WTC11 (cell line): ENCODE measurements around the gene NEURL4. TPM values are rescaled to one million over a fixed set of nuclear protein-coding genes. Genes with fewer than 3 reads are reported as not detected.

ENCODE experiments used
- ATAC-seq: fragments of 200-7000 bp; cut with Tn5 transposase; 2 replicates; pipeline ENCODE4 v1.10.0; 2021; ENCODE audit warnings: mild to moderate bottlenecking, moderate library complexity
- CTCF ChIA-PET: fragments of 300-600 bp; sonication (Branson Sonifier 250); formaldehyde crosslinking; loops from one replicate; lab custom pipeline; 2021; ENCODE audit warnings: antibody characterized with exemption; lab: Charles Lee
- POLR2A ChIA-PET: fragments of 350-600 bp; sonication (Branson Sonifier 250); formaldehyde crosslinking; loops from one replicate; lab custom pipeline; 2021; ENCODE audit warnings: antibody characterized with exemption; lab: Charles Lee
- DNase-seq: peaks from one replicate; pipeline ENCODE4 v3.0.0; 2021; ENCODE audit warnings: low spot score
- H3K27ac Mint-ChIP-seq: 2 replicates; pipeline ENCODE4 v1.8.0; 2021; ENCODE audit warnings: mixed read lengths
- H3K27me3 Mint-ChIP-seq: 2 replicates; pipeline ENCODE4 v1.8.0; 2021; ENCODE audit warnings: low read depth, mild to moderate bottlenecking, moderate library complexity, mixed read lengths
- H3K36me3 Mint-ChIP-seq: 2 replicates; pipeline ENCODE4 v1.8.0; 2021; ENCODE audit warnings: mixed read lengths
- H3K4me1 Mint-ChIP-seq: 2 replicates; pipeline ENCODE4 v1.8.0; 2022; ENCODE audit warnings: mixed read lengths
- H3K4me3 Mint-ChIP-seq: 2 replicates; pipeline ENCODE4 v1.8.0; 2021; ENCODE audit warnings: mild to moderate bottlenecking, moderate library complexity, mixed read lengths
- H3K9me3 Mint-ChIP-seq: 2 replicates; pipeline ENCODE4 v1.8.0; 2021; ENCODE audit warnings: mixed read lengths
- ATF1 ChIP-seq: sonication (generic); formaldehyde crosslinking; IDR thresholded peaks from 2 replicates; pipeline ENCODE4 v1.8.1; 2023; ENCODE audit warnings: mild to moderate bottlenecking, moderate library complexity, missing genetic modification reagents
- EMX1 ChIP-seq: fragments of 250-450 bp; sonication (Bioruptor Pico); IDR thresholded peaks from 2 replicates; pipeline ENCODE4 v1.8.0; 2021; ENCODE audit warnings: mild to moderate bottlenecking
- FOXP4 ChIP-seq: sonication (generic); formaldehyde crosslinking; IDR thresholded peaks from 2 replicates; pipeline ENCODE4 v1.8.0; 2022; ENCODE audit warnings: mild to moderate bottlenecking, missing genetic modification reagents
- IRF1 ChIP-seq: sonication (generic); formaldehyde crosslinking; IDR thresholded peaks from 2 replicates; pipeline ENCODE4 v1.8.0; 2023; ENCODE audit warnings: missing genetic modification reagents
- SOX15 ChIP-seq: fragments of 250-450 bp; sonication (Bioruptor Pico); IDR thresholded peaks from 2 replicates; pipeline ENCODE4 v1.9.0; 2021; ENCODE audit warnings: mild to moderate bottlenecking
- ZNF263 ChIP-seq: sonication (generic); formaldehyde crosslinking; IDR thresholded peaks from 2 replicates; pipeline ENCODE4 v1.8.1; 2022; ENCODE audit warnings: low read depth, mild to moderate bottlenecking, moderate library complexity, missing genetic modification reagents
- ZNF281 ChIP-seq: sonication (generic); formaldehyde crosslinking; IDR thresholded peaks from 2 replicates; pipeline ENCODE4 v1.8.0; 2023; ENCODE audit warnings: mild to moderate bottlenecking, missing genetic modification reagents
- ZNF512 ChIP-seq: sonication (generic); formaldehyde crosslinking; IDR thresholded peaks from 2 replicates; pipeline ENCODE4 v1.8.1; 2022; ENCODE audit warnings: missing genetic modification reagents, borderline replicate concordance
- total RNA-seq: library from RNA; stranded (reverse); gene quantifications from 3 replicates; pipeline ENCODE4 v1.2.3, GENCODE V29; 2021
- TF ChIP-seq, protein P1 (sequence below): sonication (generic); formaldehyde crosslinking; IDR thresholded peaks from 2 replicates; pipeline ENCODE4 v1.8.1; 2022; ENCODE audit warnings: mild to moderate bottlenecking, missing genetic modification reagents, moderate library complexity, borderline replicate concordance
- TF ChIP-seq, protein P2 (sequence below): sonication (generic); formaldehyde crosslinking; IDR thresholded peaks from 2 replicates; pipeline ENCODE4 v1.8.0; 2022; ENCODE audit warnings: mild to moderate bottlenecking, missing genetic modification reagents
- TF ChIP-seq, protein P3 (sequence below): sonication (generic); formaldehyde crosslinking; conservative IDR thresholded peaks from 2 replicates; pipeline ENCODE4 v1.8.1; 2022; ENCODE audit warnings: mild to moderate bottlenecking, missing genetic modification reagents
- TF ChIP-seq, protein P4 (sequence below): sonication (generic); formaldehyde crosslinking; IDR thresholded peaks from 2 replicates; pipeline ENCODE4 v1.8.1; 2023; ENCODE audit warnings: mild to moderate bottlenecking, missing genetic modification reagents, moderate library complexity
- TF ChIP-seq, protein P5 (sequence below): sonication (generic); formaldehyde crosslinking; IDR thresholded peaks from 2 replicates; pipeline ENCODE4 v1.8.1; 2023; ENCODE audit warnings: mild to moderate bottlenecking, moderate library complexity, missing genetic modification reagents
- TF ChIP-seq, protein P6 (sequence below): sonication (generic); formaldehyde crosslinking; IDR thresholded peaks from 2 replicates; pipeline ENCODE4 v1.8.0; 2023; ENCODE audit warnings: missing genetic modification reagents, mild to moderate bottlenecking, borderline replicate concordance
- TF ChIP-seq, protein P7 (sequence below): fragments of 250-450 bp; sonication (Bioruptor Pico); IDR thresholded peaks from 2 replicates; pipeline ENCODE4 v1.9.0; 2021; ENCODE audit warnings: mild to moderate bottlenecking

NEURL4 gene
- total RNA-seq, 1 experiment from 2014 or later = 64.4 TPM

DNA sequence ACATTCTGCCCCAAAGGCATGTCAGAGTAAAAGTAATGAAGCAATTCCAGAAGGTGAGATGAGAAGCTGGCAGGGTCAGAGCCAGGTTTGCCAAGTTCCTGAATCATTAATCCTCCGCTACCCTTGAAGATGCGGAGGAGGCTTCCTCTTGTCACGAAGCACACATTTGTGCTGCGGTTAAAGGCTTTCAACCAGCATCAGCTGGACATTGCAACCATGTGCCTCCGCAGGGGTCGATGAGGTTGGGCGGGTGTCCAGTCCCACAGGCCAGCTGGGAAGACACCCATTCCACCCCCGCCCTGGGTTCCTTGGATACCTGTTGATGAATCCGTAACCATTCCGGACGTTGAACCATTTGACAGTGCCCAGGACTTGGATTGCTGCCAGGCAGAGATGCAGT is 36.0 kb downstream of the NEURL4 start (continued):
- no peak for TF ChIP-seq ZNF281 (CRISPR knock-in tag)
- TF ChIP-seq FOXP4 (CRISPR knock-in tag) = no peak
- TF ChIP-seq, protein P1, sequence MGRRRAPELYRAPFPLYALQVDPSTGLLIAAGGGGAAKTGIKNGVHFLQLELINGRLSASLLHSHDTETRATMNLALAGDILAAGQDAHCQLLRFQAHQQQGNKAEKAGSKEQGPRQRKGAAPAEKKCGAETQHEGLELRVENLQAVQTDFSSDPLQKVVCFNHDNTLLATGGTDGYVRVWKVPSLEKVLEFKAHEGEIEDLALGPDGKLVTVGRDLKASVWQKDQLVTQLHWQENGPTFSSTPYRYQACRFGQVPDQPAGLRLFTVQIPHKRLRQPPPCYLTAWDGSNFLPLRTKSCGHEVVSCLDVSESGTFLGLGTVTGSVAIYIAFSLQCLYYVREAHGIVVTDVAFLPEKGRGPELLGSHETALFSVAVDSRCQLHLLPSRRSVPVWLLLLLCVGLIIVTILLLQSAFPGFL (CRISPR knock-in tag) = no peak
- TF ChIP-seq ZNF512 (CRISPR knock-in tag) = no peak
- no peak for TF ChIP-seq ATF1 (CRISPR knock-in tag)

DNA sequence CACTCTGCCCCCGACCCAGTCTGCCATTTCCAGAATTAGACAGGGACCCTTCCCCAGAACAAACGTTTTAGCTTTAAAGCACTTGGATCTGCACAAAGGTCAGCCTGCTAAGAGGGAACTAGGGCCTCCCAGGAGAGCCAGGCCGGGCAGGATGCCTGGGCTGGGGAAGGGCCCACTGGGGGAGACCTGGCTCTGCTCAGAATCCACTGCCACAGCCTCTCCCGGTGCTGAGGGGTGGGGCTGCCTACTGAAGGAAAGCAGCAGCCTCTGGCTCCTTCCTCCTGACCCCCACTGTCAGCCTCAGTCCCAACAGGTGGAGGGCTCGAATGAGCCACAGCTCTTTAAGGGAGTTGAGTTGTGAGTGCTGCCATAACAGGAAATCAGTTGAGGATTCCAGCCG is 36.4 kb downstream of the NEURL4 start:
- ChIA-PET POLR2A (no interaction called here), CTCF (interaction anchor here (1.0 to 5.4 kb wide), 4 partner anchors 12 to 78 kb away, joined by 3 to 61 read pairs (median 4); partner anchors contain the start of gene SLC2A4)
- no peak overlapping the region for H3K27ac Mint-ChIP-seq
- DNase-seq = no peak
- H3K4me3 Mint-ChIP-seq = no peak overlapping the region
- no peaks in the 10 kb centered on the region for H3K9me3 Mint-ChIP-seq
- H3K36me3 Mint-ChIP-seq = no peaks in the 10 kb centered on the region; the same call in 1 of the 2 replicates
- H3K27me3 Mint-ChIP-seq = peaks cover 52% of the 10 kb centered on the region
- no peak for ATAC-seq
- peaks cover 33% of the 10 kb centered on the region for H3K4me1 Mint-ChIP-seq
- TF ChIP-seq, protein P2, sequence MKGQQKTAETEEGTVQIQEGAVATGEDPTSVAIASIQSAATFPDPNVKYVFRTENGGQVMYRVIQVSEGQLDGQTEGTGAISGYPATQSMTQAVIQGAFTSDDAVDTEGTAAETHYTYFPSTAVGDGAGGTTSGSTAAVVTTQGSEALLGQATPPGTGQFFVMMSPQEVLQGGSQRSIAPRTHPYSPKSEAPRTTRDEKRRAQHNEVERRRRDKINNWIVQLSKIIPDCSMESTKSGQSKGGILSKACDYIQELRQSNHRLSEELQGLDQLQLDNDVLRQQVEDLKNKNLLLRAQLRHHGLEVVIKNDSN (CRISPR knock-in tag) = no peak
- TF ChIP-seq SOX15 (CRISPR knock-in tag) (no peak), EMX1 (CRISPR knock-in tag) (no peak), ZNF263 (no peak), IRF1 (CRISPR knock-in tag) (no peak)
- TF ChIP-seq, protein P3, sequence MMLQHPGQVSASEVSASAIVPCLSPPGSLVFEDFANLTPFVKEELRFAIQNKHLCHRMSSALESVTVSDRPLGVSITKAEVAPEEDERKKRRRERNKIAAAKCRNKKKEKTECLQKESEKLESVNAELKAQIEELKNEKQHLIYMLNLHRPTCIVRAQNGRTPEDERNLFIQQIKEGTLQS (CRISPR knock-in tag) = no peak
- TF ChIP-seq, protein P4, sequence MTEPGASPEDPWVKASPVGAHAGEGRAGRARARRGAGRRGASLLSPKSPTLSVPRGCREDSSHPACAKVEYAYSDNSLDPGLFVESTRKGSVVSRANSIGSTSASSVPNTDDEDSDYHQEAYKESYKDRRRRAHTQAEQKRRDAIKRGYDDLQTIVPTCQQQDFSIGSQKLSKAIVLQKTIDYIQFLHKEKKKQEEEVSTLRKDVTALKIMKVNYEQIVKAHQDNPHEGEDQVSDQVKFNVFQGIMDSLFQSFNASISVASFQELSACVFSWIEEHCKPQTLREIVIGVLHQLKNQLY (CRISPR knock-in tag) = no peak
- TF ChIP-seq, protein P5, sequence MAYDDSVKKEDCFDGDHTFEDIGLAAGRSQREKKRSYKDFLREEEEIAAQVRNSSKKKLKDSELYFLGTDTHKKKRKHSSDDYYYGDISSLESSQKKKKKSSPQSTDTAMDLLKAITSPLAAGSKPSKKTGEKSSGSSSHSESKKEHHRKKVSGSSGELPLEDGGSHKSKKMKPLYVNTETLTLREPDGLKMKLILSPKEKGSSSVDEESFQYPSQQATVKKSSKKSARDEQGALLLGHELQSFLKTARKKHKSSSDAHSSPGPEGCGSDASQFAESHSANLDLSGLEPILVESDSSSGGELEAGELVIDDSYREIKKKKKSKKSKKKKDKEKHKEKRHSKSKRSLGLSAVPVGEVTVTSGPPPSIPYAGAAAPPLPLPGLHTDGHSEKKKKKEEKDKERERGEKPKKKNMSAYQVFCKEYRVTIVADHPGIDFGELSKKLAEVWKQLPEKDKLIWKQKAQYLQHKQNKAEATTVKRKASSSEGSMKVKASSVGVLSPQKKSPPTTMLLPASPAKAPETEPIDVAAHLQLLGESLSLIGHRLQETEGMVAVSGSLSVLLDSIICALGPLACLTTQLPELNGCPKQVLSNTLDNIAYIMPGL (CRISPR knock-in tag) = no peak
- TF ChIP-seq, protein P6, sequence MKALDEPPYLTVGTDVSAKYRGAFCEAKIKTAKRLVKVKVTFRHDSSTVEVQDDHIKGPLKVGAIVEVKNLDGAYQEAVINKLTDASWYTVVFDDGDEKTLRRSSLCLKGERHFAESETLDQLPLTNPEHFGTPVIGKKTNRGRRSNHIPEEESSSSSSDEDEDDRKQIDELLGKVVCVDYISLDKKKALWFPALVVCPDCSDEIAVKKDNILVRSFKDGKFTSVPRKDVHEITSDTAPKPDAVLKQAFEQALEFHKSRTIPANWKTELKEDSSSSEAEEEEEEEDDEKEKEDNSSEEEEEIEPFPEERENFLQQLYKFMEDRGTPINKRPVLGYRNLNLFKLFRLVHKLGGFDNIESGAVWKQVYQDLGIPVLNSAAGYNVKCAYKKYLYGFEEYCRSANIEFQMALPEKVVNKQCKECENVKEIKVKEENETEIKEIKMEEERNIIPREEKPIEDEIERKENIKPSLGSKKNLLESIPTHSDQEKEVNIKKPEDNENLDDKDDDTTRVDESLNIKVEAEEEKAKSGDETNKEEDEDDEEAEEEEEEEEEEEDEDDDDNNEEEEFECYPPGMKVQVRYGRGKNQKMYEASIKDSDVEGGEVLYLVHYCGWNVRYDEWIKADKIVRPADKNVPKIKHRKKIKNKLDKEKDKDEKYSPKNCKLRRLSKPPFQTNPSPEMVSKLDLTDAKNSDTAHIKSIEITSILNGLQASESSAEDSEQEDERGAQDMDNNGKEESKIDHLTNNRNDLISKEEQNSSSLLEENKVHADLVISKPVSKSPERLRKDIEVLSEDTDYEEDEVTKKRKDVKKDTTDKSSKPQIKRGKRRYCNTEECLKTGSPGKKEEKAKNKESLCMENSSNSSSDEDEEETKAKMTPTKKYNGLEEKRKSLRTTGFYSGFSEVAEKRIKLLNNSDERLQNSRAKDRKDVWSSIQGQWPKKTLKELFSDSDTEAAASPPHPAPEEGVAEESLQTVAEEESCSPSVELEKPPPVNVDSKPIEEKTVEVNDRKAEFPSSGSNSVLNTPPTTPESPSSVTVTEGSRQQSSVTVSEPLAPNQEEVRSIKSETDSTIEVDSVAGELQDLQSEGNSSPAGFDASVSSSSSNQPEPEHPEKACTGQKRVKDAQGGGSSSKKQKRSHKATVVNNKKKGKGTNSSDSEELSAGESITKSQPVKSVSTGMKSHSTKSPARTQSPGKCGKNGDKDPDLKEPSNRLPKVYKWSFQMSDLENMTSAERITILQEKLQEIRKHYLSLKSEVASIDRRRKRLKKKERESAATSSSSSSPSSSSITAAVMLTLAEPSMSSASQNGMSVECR (CRISPR knock-in tag) = no peak
- TF ChIP-seq, protein P7, sequence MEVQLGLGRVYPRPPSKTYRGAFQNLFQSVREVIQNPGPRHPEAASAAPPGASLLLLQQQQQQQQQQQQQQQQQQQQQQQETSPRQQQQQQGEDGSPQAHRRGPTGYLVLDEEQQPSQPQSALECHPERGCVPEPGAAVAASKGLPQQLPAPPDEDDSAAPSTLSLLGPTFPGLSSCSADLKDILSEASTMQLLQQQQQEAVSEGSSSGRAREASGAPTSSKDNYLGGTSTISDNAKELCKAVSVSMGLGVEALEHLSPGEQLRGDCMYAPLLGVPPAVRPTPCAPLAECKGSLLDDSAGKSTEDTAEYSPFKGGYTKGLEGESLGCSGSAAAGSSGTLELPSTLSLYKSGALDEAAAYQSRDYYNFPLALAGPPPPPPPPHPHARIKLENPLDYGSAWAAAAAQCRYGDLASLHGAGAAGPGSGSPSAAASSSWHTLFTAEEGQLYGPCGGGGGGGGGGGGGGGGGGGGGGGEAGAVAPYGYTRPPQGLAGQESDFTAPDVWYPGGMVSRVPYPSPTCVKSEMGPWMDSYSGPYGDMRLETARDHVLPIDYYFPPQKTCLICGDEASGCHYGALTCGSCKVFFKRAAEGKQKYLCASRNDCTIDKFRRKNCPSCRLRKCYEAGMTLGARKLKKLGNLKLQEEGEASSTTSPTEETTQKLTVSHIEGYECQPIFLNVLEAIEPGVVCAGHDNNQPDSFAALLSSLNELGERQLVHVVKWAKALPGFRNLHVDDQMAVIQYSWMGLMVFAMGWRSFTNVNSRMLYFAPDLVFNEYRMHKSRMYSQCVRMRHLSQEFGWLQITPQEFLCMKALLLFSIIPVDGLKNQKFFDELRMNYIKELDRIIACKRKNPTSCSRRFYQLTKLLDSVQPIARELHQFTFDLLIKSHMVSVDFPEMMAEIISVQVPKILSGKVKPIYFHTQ (CRISPR knock-in tag) = no peak
